Hepatocyte (in vitro differentiated cells): ENCODE results near the gene TMEM35A. TPM values are rescaled to one million over a fixed set of nuclear protein-coding genes. Genes with fewer than 3 reads are reported as not detected.

Experiments used
- DNase-seq: peaks from one replicate; pipeline ENCODE4 v3.0.0-alpha.2; 2016; ENCODE audit warnings: low spot score
- H2AFZ ChIP-seq: fragments of 200-600 bp; sonication (generic); 2 replicates; pipeline ENCODE4 v1.6.0; 2016; ENCODE audit warnings: antibody characterized with exemption, mild to moderate bottlenecking
- H3K27ac ChIP-seq: fragments of 200-600 bp; sonication (generic); 2 replicates; pipeline ENCODE4 v1.5.1; 2016; ENCODE audit warnings: mild to moderate bottlenecking
- H3K27me3 ChIP-seq: fragments of 200-600 bp; sonication (generic); 2 replicates; pipeline ENCODE4 v1.6.1; 2016
- H3K36me3 ChIP-seq: fragments of 200-600 bp; sonication (generic); replicated peaks from 2 replicates; pipeline ENCODE4 v1.5.1; 2016; ENCODE audit warnings: low read depth; ENCODE audit not compliant: insufficient read depth
- H3K4me1 ChIP-seq: fragments of 200-600 bp; sonication (generic); 2 replicates; pipeline ENCODE4 v1.5.1; 2016; ENCODE audit warnings: mild to moderate bottlenecking, moderate library complexity; ENCODE audit not compliant: insufficient read depth
- H3K4me2 ChIP-seq: fragments of 200-600 bp; sonication (generic); 2 replicates; pipeline ENCODE4 v1.6.0; 2016
- H3K4me3 ChIP-seq: fragments of 200-600 bp; sonication (generic); 2 replicates; pipeline ENCODE4 v1.5.1; 2016; ENCODE audit warnings: mild to moderate bottlenecking
- H3K79me2 ChIP-seq: fragments of 200-600 bp; sonication (generic); 2 replicates; pipeline ENCODE4 v1.6.0; 2017; ENCODE audit warnings: mild to moderate bottlenecking
- H3K9me2 ChIP-seq: fragments of 200-600 bp; sonication (generic); replicated peaks from 2 replicates; pipeline ENCODE4 v1.6.0; 2017; ENCODE audit warnings: mild to moderate bottlenecking; ENCODE audit not compliant: insufficient read depth
- H3K9me3 ChIP-seq: fragments of 200-600 bp; sonication (generic); 2 replicates; pipeline ENCODE4 v1.5.1; 2016; ENCODE audit warnings: low read depth, mild to moderate bottlenecking
- H4K20me1 ChIP-seq: fragments of 200-600 bp; sonication (generic); 2 replicates; pipeline ENCODE4 v1.6.0; 2016; ENCODE audit warnings: mild to moderate bottlenecking; ENCODE audit not compliant: insufficient read depth, poor library complexity, severe bottlenecking
- CTCF ChIP-seq: fragments of 200-600 bp; sonication (generic); IDR thresholded peaks from 2 replicates; pipeline ENCODE4 v1.5.1; 2016; ENCODE audit warnings: antibody characterized with exemption, mild to moderate bottlenecking; ENCODE audit not compliant: poor library complexity
- EZH2 ChIP-seq: fragments of 200-600 bp; sonication (generic); IDR thresholded peaks from 2 replicates; pipeline ENCODE4 v1.6.1; 2016; ENCODE audit warnings: antibody characterized with exemption, mild to moderate bottlenecking, borderline replicate concordance
- EZH2phosphoT487 ChIP-seq: fragments of 200-600 bp; sonication (generic); IDR thresholded peaks from one replicate; pipeline ENCODE4 v1.6.1; 2018; ENCODE audit warnings: antibody characterized with exemption, mild to moderate bottlenecking, low read depth, moderate library complexity; ENCODE audit not compliant: unreplicated experiment, severe bottlenecking
- WGBS: methylation state at CpG from one replicate; pipeline ENCODE4 v1.1.6; 2016; ENCODE audit warnings: low lambda C conversion rate; ENCODE audit errors: missing lambda C conversion rate; 5-methylcytosine and 5-hydroxymethylcytosine counted together
- polyA plus RNA-seq: library from polyadenylated mRNA; unstranded; fragments of >200 nt; fragmentation: Nextera tagmentation; extraction: Ambion mirVana; gene quantifications from 2 replicates; pipeline ENCODE4 v1.2.1, GENCODE V29; 2016
- total RNA-seq: library from RNA; depleted of rRNA; stranded (reverse); fragments of >200 nt; gene quantifications from 2 replicates; pipeline ENCODE4 v1.2.3, GENCODE V29; 2014

The TMEM35A gene
- total and polyA plus RNA-seq, 2 experiments from 2014 or later: 2.6 to 2.9 TPM

- no peak overlapping the region for H3K4me2 ChIP-seq
These were observed 39.0 kb downstream of the TMEM35A start for GRCh38 chrX:101117701-101118100.

GRCh38 chrX:101136235-101136634 lies 57.6 kb downstream of the TMEM35A start:
- H3K4me3 ChIP-seq: no peak overlapping the region

More at GRCh38 chrX:101117701-101118100, 39.0 kb downstream of the TMEM35A start:
- WGBS: 59% methylated on average over 3 of the region's 3 CpGs
- H3K27me3 ChIP-seq: no peaks in the 10 kb centered on the region
- no peak overlapping the region for H2AFZ ChIP-seq
- H4K20me1 ChIP-seq: no peaks in the 10 kb centered on the region
- H3K9me2 ChIP-seq: no peaks in the 10 kb centered on the region
- no peaks in the 10 kb centered on the region for H3K9me3 ChIP-seq
- H3K4me3 ChIP-seq: no peak overlapping the region
- no peaks in the 10 kb centered on the region for H3K79me2 ChIP-seq
- DNase-seq: no peak
- H3K4me1 ChIP-seq: no peaks in the 10 kb centered on the region
- no peak overlapping the region for H3K27ac ChIP-seq
- no peak for TF ChIP-seq EZH2
- TF ChIP-seq EZH2phosphoT487: no peak
- TF ChIP-seq CTCF: no peak
- no peaks in the 10 kb centered on the region for H3K36me3 ChIP-seq

More at GRCh38 chrX:101136235-101136634, 57.6 kb downstream of the TMEM35A start:
- Histone ChIP-seq H3K4me1 (no peaks in the 10 kb centered on the region), H3K79me2 (no peaks in the 10 kb centered on the region), H3K9me2 (no peaks in the 10 kb centered on the region), H3K4me2 (no peak overlapping the region), H3K27me3 (no peaks in the 10 kb centered on the region), H4K20me1 (no peaks in the 10 kb centered on the region), H2AFZ (no peak overlapping the region), H3K27ac (no peak overlapping the region), H3K9me3 (no peaks in the 10 kb centered on the region), H3K36me3 (no peaks in the 10 kb centered on the region)
- no peak for TF ChIP-seq EZH2phosphoT487
- TF ChIP-seq CTCF: no peak
- no peak for TF ChIP-seq EZH2
- 73% methylated on average over 2 of the region's 2 CpGs for whole genome bisulfite sequencing
- DNase-seq: no peak

Other genes with a start within 250 kb of the TMEM35A start
- 2.5 and 3.0 TPM in 2 replicates for gene NOX1, start 204.5 kb upstream of the TMEM35A start, total RNA-seq
- 0.99 and 1.9 TPM in 2 replicates for gene NOX1, start 204.5 kb upstream of the TMEM35A start, polyA plus RNA-seq
- 8.7 and 10.4 TPM in 2 replicates for gene XKRX, start 150.0 kb upstream of the TMEM35A start, total RNA-seq
- gene XKRX, start 150.0 kb upstream of the TMEM35A start, polyA plus RNA-seq: 1.0 and 1.1 TPM in 2 replicates
- not detected in 2 replicates for gene ARL13A, start 109.2 kb upstream of the TMEM35A start, total RNA-seq
- not detected in 2 replicates for gene ARL13A, start 109.2 kb upstream of the TMEM35A start, polyA plus RNA-seq
- 11.6 and 12.6 TPM in 2 replicates for gene TRMT2B, start 26.8 kb upstream of the TMEM35A start, total RNA-seq
- 6.4 and 7.4 TPM in 2 replicates for gene TRMT2B, start 26.8 kb upstream of the TMEM35A start, polyA plus RNA-seq
- 4.5 and 6.3 TPM in 2 replicates for gene CENPI, start 19.3 kb downstream of the TMEM35A start, total RNA-seq
- 0.42 and 0.78 TPM in 2 replicates for gene CENPI, start 19.3 kb downstream of the TMEM35A start, polyA plus RNA-seq
- 0.40 and 0.84 TPM in 2 replicates for gene DRP2, start 140.9 kb downstream of the TMEM35A start, total RNA-seq
- gene DRP2, start 140.9 kb downstream of the TMEM35A start, polyA plus RNA-seq: 0.11 and 0.22 TPM in 2 replicates
- not detected in 2 replicates for gene TAF7L, start 212.5 kb downstream of the TMEM35A start, total RNA-seq
- gene TAF7L, start 212.5 kb downstream of the TMEM35A start, polyA plus RNA-seq: 0.08 TPM in 1 of 2 replicates, not detected in the other